ENCODE results near the gene KISS1R. TPM values are rescaled to one million over a fixed set of nuclear protein-coding genes. Genes with fewer than 3 reads are reported as not detected.
A peak's percentile ranks its signal among the peaks of the same experiment; 100 is the strongest.

KISS1R gene
- polyA plus RNA-seq, 2 of the 4 experiments (the other 2 are of a cell fraction): 0.14 to 0.79 TPM

- Histone ChIP-seq H3K9me3 (no peaks in the 10 kb centered on the region), H3K4me1 (peaks cover 23% of the 10 kb centered on the region), H3K4me2 (peak overlapping the region; percentile 81), H3K4me3 (peak overlapping the region; percentile 32), H3K27ac (peak overlapping the region; percentile 74 to 93)
- FAIRE-seq: no peak
- WGBS (ENCODE audit: missing lambda C conversion rate): 0% methylated on average over 1 of the region's 64 CpGs
- peak; percentile 75 to 84 for ATAC-seq
- ChIA-PET CTCF (no interaction called here), POLR2A (interaction anchor here (1.1 kb wide), 1 partner anchor 44 kb away, joined by 3 read pairs; the partner anchor contains the start of gene WDR18)
- peak in 1 of 2 experiments; percentile 68 for DNase-seq (ENCODE audit: low read depth in 1 of 2, low spot score in 1 of 2)
- TF ChIP-seq USF2 (IDR thresholded peaks at IDR 0.05) (no peak), KDM1A (IDR thresholded peaks at IDR 0.05; ENCODE audit: low read depth) (no peak), HOXA7 (CRISPR knock-in tag; IDR thresholded peaks at IDR 0.05) (no peak), MAFK (IDR thresholded peaks at IDR 0.05; ENCODE audit: partially characterized antibody) (peak; percentile 53), RFX5 (IDR thresholded peaks at IDR 0.05) (no peak), MAX (IDR thresholded peaks at IDR 0.05) (peak; percentile 71; the same call in 1 of the 2 replicates), PHF8 (IDR thresholded peaks at IDR 0.05; ENCODE audit: borderline replicate concordance, low read depth) (no peak), GATA3 (IDR thresholded peaks at IDR 0.05; ENCODE audit: borderline replicate concordance) (peak; percentile 66; the same call in 1 of the 2 replicates), EHF (CRISPR knock-in tag; IDR thresholded peaks at IDR 0.05) (no peak), NFE2L2 (conservative IDR thresholded peaks at IDR 0.05; ENCODE audit: low read length) (no peak), HOXB5 (CRISPR knock-in tag; IDR thresholded peaks at IDR 0.05) (no peak), SMC3 (IDR thresholded peaks at IDR 0.05) (no peak), POLR2AphosphoS2 (conservative IDR thresholded peaks at IDR 0.05; ENCODE audit: low read length) (no peak), JUN (IDR thresholded peaks at IDR 0.05) (peak in 1 of 2 experiments; percentile 76; a peak in 4 of 5 replicates), HOXB13 (CRISPR knock-in tag; IDR thresholded peaks at IDR 0.05; ENCODE audit: low read depth) (no peak), RARB (CRISPR knock-in tag; IDR thresholded peaks at IDR 0.05) (no peak), ZSCAN20 (CRISPR knock-in tag; IDR thresholded peaks at IDR 0.05) (no peak), EP300 (IDR thresholded peaks at IDR 0.05) (no peak), TP53 (CRISPR knock-in tag; IDR thresholded peaks at IDR 0.05) (no peak), HEYL (CRISPR knock-in tag; IDR thresholded peaks at IDR 0.05) (no peak), RCOR1 (IDR thresholded peaks at IDR 0.05; ENCODE audit: low read depth, low read length) (no peak), ESRRA (IDR thresholded peaks at IDR 0.05; ENCODE audit: borderline replicate concordance, low read length) (no peak), CBX2 (IDR thresholded peaks at IDR 0.05; ENCODE audit: borderline replicate concordance, low read depth) (no peak)
- TF ChIP-seq, protein P1, sequence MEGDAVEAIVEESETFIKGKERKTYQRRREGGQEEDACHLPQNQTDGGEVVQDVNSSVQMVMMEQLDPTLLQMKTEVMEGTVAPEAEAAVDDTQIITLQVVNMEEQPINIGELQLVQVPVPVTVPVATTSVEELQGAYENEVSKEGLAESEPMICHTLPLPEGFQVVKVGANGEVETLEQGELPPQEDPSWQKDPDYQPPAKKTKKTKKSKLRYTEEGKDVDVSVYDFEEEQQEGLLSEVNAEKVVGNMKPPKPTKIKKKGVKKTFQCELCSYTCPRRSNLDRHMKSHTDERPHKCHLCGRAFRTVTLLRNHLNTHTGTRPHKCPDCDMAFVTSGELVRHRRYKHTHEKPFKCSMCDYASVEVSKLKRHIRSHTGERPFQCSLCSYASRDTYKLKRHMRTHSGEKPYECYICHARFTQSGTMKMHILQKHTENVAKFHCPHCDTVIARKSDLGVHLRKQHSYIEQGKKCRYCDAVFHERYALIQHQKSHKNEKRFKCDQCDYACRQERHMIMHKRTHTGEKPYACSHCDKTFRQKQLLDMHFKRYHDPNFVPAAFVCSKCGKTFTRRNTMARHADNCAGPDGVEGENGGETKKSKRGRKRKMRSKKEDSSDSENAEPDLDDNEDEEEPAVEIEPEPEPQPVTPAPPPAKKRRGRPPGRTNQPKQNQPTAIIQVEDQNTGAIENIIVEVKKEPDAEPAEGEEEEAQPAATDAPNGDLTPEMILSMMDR (IDR thresholded peaks at IDR 0.05): no peak
- TF ChIP-seq, protein P2, sequence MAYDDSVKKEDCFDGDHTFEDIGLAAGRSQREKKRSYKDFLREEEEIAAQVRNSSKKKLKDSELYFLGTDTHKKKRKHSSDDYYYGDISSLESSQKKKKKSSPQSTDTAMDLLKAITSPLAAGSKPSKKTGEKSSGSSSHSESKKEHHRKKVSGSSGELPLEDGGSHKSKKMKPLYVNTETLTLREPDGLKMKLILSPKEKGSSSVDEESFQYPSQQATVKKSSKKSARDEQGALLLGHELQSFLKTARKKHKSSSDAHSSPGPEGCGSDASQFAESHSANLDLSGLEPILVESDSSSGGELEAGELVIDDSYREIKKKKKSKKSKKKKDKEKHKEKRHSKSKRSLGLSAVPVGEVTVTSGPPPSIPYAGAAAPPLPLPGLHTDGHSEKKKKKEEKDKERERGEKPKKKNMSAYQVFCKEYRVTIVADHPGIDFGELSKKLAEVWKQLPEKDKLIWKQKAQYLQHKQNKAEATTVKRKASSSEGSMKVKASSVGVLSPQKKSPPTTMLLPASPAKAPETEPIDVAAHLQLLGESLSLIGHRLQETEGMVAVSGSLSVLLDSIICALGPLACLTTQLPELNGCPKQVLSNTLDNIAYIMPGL (CRISPR knock-in tag; IDR thresholded peaks at IDR 0.05; ENCODE audit: borderline replicate concordance): no peak
- TF ChIP-seq, protein P3, sequence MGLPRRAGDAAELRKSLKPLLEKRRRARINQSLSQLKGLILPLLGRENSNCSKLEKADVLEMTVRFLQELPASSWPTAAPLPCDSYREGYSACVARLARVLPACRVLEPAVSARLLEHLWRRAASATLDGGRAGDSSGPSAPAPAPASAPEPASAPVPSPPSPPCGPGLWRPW (IDR thresholded peaks at IDR 0.05): no peak
- TF ChIP-seq, protein P4, sequence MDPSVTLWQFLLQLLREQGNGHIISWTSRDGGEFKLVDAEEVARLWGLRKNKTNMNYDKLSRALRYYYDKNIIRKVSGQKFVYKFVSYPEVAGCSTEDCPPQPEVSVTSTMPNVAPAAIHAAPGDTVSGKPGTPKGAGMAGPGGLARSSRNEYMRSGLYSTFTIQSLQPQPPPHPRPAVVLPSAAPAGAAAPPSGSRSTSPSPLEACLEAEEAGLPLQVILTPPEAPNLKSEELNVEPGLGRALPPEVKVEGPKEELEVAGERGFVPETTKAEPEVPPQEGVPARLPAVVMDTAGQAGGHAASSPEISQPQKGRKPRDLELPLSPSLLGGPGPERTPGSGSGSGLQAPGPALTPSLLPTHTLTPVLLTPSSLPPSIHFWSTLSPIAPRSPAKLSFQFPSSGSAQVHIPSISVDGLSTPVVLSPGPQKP (IDR thresholded peaks at IDR 0.05; ENCODE audit: low read depth, low read length): no peak
- TF ChIP-seq, protein P5, sequence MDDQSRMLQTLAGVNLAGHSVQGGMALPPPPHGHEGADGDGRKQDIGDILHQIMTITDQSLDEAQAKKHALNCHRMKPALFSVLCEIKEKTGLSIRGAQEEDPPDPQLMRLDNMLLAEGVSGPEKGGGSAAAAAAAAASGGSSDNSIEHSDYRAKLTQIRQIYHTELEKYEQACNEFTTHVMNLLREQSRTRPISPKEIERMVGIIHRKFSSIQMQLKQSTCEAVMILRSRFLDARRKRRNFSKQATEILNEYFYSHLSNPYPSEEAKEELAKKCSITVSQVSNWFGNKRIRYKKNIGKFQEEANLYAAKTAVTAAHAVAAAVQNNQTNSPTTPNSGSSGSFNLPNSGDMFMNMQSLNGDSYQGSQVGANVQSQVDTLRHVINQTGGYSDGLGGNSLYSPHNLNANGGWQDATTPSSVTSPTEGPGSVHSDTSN (IDR thresholded peaks at IDR 0.05): no peak
- TF ChIP-seq, protein P6, sequence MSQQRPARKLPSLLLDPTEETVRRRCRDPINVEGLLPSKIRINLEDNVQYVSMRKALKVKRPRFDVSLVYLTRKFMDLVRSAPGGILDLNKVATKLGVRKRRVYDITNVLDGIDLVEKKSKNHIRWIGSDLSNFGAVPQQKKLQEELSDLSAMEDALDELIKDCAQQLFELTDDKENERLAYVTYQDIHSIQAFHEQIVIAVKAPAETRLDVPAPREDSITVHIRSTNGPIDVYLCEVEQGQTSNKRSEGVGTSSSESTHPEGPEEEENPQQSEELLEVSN (IDR thresholded peaks at IDR 0.05; ENCODE audit: borderline replicate concordance, low read depth): peak; percentile 42; the same call in 1 of the 2 replicates
- TF ChIP-seq, protein P7, sequence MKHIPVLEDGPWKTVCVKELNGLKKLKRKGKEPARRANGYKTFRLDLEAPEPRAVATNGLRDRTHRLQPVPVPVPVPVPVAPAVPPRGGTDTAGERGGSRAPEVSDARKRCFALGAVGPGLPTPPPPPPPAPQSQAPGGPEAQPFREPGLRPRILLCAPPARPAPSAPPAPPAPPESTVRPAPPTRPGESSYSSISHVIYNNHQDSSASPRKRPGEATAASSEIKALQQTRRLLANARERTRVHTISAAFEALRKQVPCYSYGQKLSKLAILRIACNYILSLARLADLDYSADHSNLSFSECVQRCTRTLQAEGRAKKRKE (CRISPR knock-in tag; IDR thresholded peaks at IDR 0.05; ENCODE audit: low read depth): no peak
Measured at GRCh38 chr19:940591-941291, 23.6 kb downstream of the KISS1R start.
